Measurements from ENCODE around the gene DCTN4.
"Not testable (repeated sequence)": the region's sequence is repeated elsewhere in the genome, so short reads cannot be mapped to it uniquely, and the experiment has no call there.

DCTN4 gene

DNA sequence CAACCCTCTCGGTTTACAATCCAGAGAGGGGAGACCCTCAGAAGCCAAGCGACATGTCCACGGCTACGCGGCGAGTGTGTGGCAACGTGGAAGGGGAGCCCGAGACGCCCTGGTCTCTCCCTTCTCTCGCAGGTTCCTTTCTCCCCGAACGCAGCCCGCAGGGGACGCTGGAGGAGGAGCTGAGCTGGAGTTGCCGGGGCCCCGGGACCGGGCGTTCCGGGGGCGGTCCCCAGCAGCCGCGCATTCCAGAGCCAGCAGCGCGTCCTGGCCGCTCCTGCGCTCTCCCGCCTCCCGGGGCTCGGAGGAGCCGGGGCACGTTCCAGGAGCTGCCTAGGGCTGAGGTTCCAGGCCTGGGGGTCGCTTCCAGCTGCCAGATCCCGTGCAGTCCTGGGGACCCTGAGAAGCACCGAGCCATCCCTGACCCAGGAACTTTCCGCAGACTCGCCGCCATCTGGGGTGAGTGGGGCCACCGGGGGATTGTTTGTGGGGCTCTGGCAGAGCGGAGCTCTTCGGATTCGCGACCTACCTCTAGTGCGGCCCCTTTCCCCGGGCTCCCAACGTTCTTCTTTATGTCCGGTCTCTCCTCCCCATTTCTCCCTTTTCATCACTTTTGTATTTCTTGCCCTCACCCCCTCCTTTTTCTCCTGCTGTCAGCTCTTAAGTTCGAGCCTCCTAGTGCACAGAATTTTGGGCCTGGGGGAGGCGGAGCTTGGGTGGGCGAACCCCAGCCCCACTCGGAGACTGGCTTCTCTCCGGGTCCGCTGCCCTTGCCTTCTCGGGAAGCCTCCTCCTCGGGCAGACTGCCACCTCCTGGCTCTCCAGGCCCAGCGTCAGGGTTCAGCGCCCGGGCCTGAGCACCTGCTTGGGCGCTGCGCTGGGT lies 19.9 kb upstream of the DCTN4 start, which contains the start of gene SMIM3:
Gene SMIM3, plus strand, starts transcription at position 241 of the 880 bp plus-strand sequence. CDS start 16,684 bp downstream, outside the sequence.
- peak; percentile 43 to 55 for DNase-seq (ENCODE audit: low read depth in 1 of 2, low spot score in 1 of 2)

DNA sequence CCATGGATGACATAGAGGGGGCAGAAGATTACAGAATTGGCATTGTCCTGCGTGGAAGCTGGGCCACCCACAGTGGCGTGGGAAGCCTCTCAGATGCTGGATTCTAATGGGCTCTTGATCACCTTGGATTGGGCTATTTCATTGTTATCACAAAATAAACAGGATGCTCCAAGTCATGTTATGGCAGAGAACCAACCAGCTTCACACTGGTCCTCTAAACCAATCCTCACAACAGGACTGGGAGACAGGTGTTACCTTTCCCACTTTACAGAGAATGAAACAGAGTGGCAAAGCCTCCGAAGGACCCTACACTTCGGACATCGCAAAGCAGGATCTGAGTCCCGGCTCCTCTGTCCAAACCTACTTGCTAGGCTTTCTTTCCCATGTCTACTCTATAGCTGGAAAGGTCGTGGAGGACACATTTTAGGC lies 19.3 kb upstream of the DCTN4 start:
- no peak for DNase-seq (ENCODE audit: low read depth in 1 of 2, low spot score in 1 of 2)

DNA sequence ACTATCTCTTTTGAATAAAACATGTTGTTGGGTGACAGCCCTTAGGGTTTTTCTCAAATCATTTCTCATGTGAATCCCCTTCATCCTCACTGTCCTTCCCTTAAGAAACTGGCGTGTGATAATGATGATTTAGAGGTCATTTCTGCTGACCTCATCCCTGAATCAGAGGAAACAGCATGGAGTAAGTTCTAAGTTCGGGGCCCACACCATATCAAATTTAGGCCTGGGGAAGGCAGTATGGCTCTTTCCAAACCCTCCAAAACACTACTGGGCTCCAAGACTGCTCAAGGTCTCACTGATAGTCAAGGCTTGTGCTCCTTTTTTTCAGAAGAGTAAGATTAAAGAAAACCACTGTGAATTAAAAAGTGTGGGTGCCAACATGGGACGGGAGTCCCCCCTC lies 18.9 kb upstream of the DCTN4 start:
- no peak for DNase-seq (ENCODE audit: low read depth in 1 of 2, low spot score in 1 of 2)

DNA sequence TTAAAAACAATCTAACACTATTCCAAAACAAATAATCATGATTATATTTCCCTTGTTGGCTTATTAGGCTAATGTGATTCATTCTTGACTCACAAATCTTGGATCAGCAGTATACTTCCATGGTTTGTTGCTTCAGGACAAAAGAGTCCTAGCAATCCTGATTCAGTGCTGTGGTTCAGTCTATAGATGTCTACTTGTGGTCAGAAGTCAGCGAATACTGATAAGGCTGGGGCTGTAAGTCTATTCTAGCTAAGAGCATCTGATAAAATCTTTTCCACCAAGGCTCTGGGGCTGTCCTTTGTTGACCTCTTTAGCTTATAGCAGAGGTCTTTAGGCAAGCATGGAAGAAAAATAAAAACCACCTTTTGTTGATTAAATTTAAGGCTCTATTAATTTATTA lies 15.3 kb upstream of the DCTN4 start:
- no peak for DNase-seq (ENCODE audit: low read depth in 1 of 2, low spot score in 1 of 2)

DNA sequence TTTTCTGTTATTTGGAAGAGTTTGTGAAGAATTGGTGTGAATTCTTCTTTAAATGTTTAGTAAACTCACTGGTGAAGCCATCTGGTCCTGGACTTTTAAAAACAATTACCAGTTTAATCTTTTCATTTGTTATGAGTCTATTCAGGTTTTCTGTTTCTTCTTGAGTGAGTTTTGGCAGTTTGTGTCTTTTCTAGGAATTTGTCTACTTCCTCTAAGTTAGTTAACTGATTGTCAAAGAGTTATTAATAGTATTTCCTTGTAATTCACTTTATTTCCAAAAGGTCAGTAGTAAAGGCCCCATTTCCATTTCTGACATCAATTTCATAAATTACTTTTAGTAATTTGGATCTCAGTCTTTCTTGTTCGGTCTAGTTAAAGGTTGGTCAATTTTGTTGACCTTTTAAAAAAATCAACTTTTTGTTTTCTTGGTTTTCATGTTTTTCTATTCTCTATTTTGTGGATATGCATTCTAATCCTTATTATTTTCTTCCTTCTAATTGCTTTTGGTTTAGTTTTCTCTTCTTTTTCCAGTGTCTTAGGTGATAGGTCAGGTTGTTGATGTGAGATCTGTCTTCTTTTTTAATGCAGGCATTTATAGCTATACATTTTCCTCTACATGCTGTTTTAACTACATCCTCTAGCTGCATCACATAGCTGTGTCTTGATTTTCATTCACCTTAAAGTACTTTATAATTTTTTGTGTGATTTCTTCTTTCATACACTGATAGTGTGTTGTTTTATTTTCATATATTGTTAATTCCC lies 12.4 kb upstream of the DCTN4 start:
- no peak for DNase-seq (ENCODE audit: low read depth in 1 of 2, low spot score in 1 of 2)

DNA sequence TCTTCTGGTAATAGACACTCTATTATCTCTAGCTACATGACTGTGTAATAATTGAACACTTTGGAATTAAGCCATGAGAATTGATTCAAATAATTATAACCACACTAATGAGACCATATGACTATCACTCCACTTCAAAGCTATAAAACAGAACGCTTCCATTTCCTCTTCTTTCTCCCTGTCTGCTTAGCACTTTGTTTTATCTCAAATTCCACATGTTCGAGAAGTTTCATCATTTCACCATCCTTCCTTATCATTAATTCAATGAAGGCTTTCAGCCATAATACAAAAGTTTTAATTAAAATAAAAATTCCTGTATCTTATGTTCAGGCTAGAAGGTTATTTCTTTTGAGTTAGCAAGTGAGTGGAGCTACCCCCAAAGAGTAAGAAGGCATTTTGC lies 7.4 kb upstream of the DCTN4 start:
- DNase-seq (ENCODE audit: low read depth in 1 of 2, low spot score in 1 of 2) = no peak

DNA sequence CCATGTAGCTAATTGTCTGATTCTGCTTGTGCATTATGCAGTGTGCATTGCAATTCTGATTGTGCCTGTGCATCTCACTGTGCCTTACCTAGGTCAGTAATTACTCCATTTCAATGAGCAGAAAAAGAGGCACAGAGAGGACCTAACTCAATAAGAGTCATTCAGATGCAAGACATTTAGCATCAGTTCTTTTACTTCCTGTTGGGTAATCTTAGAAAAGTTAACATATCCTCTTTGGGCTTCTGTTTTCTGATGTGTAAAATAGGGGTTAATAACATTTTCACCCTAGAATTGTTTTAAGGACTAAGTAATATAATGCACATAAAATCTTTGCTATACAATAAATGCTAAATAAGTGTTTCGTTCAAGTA lies 7.0 kb upstream of the DCTN4 start:
- no peak for DNase-seq (ENCODE audit: low read depth in 1 of 2, low spot score in 1 of 2)

DNA sequence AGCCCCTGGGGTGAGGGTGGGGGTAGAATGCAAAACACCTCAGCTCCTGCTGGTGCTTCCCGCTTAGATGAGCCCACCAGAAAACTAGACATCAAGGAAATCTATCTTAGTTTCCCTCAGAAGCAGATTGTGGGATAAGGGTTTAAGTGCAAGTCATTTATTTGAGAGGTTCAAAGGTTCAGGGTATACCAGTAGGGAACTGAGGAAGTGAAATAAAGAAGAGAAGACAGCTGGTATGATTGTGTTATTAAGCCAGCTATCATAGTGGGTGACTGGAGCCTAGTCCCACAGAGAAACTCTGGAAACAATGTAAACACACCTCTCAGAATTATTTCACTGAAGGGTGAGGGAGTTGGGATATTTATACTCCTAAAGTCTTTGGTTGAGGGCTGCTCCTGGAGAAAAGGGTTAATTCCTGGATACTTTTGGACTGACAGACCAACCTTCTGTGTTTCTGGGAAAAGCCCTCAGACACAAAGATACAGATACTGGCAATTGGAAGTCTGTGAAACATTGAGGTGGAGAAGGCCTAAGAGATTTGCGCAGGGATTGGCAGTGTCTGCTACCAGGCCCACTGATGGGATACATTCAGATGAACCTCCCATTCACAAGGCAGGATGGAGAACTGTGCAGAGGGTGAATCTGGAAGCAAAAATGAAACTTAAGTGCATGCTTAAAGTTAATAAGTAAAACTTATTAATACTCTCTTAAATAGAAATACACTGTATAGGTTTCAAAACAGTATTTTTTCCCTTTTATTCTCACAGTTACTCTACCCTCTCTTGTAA lies 6.4 kb upstream of the DCTN4 start:
- no peak for DNase-seq (ENCODE audit: low read depth in 1 of 2, low spot score in 1 of 2)

DNA sequence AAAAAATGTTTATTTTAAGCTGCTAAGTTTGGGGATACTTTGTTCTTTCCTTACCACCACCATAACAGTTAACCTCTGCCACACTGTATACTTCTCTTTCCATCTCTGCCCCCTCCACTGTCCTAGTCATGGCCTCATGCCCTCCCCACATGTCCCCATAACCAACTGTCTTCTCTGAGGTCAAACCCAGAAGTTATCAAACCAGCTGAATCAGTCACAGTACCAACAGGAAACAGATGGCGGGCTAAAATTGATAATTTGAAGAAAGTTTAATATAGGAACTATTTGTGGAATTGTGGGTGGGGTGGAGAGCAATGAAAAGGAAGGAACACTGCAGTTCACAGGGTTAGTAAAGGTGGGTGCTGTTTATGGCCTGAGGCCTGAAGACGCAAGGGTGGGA lies 5.7 kb upstream of the DCTN4 start:
- no peak for DNase-seq (ENCODE audit: low read depth in 1 of 2, low spot score in 1 of 2)

DNA sequence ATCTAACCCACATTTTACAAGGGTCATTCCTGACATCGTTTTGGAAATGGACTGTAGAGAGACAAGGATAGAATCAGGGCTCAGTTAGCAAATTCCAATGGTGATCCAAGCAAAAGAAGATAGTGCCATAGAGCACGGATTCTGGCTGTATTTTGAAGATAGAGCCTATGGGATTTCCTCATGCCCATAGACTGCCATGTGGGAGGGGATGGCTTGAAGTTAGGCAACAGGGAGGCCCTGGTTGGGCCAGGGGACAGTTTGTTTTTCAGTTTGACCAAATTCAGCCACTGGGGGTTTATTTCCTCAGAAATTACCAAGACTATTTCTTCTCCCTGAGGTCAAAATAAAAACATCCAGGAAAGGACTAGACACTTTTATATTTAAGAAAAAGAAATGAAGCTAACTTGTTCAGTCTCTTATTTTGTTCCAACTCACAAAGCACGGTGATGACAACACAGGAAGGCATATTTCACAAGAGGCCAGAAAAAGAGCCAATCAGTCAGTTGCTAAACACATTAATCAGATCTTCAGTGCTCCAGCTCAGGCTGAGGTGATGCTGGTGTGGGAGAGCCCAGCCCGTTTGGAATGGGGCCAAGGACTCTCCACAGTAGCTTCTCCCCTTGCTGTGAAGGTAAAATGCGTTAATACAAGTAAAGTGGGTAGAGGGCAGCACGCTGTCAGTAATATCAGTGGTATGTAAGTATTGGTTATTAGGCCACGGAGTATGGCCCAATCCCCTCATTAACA lies 4.4 kb upstream of the DCTN4 start:
- no peak for DNase-seq (ENCODE audit: low read depth in 1 of 2, low spot score in 1 of 2)

DNA sequence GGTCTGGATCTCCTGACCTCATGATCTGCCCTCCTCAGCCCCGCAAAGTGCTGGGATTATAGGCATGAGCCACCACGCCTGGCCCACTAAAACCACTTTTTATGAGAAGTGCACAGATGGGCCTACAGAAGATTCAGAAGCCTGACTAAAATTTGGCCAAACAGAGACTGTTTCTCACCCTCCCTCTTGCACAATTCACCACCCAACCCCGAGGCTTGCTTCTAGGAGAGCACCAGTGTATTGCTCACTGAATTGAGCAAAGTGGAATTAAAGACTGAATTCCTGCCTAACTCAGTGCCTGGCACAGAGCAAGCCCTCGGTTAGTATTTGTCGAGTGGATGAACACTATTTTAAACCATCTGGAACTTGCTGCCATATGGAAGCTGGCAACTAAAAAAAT lies 3.4 kb upstream of the DCTN4 start:
- DNase-seq (ENCODE audit: low read depth in 1 of 2, low spot score in 1 of 2) = no peak

DNA sequence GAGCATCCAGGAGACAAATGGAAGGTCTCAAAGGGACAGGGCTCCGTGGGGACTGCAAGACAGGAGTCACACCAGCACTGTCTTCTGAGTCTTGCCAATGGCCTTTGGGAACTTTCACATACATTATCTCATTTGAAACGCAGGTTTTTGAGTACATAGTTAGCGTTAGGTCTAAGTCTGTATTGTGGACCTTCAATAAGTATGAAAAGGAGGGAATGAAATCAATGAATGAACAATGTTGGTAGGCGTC lies 442 bp upstream of the DCTN4 start:
- no peak for DNase-seq (ENCODE audit: low read depth in 1 of 2, low spot score in 1 of 2)

DNA sequence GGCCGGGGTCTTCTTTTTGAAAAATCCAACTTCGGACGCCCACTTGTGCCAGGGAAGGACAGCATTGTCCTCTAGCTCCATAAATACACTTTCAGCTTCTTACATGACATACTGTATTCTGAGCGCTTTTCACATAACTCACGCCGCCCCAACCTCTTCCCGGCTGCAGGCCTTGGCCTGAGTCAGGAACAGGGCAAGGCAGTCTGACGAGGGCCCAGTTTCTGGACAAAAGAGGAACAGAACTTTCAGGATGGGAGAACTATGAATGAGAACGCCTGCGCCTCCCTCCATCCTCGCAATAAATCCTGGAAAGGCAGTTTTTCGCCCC lies 650 bp downstream of the DCTN4 start:
- peak in 1 of 2 donors; percentile 23 for DNase-seq (ENCODE audit: low read depth in 1 of 2, low spot score in 1 of 2)

DNA sequence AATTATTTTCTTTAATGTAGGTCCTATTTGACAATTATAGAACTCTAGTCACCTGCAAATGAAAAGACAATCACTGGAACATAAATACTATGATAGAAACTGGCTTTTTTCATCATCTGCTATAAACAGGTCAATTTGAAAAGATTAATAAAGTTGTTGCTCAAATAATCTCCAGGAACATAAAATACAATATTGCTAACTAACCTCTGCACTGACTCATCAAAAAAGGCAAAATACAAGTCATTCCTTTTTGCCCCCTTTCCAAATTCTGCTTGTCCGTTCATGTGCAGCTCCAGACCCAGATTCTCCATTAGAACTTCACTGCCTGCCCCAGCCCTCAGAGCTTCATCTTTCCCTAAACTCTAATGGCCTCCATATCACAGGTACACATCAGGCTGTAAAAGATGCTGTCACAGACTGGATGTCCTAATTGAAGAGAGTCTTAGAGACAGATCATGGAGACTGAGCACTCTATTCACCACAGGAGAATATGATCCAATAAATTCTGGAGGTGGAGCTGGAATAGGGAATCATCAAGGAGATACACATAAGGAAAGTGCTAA lies 1.6 kb downstream of the DCTN4 start:
- DNase-seq (ENCODE audit: low read depth in 1 of 2, low spot score in 1 of 2) = no peak

DNA sequence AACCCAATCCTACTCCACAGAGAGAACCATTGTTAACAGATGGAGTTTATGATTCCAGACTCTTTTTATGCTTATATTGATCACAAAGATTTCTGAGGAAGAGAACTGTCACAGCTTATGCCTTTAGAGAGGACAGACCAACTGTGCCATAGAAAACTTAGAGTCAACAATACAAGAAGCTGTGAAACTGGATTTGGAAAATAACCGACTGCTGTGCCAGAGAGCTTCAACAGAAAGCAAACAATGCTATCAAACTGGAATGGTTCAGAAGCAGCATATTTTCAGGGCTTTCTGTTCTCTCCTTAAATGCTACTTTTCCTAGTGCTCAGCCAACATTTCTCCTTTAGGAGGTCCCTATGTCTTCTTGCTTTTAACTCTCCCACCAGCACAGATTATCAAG lies 5.0 kb downstream of the DCTN4 start:
- no peak for DNase-seq (ENCODE audit: low read depth in 1 of 2, low spot score in 1 of 2)

DNA sequence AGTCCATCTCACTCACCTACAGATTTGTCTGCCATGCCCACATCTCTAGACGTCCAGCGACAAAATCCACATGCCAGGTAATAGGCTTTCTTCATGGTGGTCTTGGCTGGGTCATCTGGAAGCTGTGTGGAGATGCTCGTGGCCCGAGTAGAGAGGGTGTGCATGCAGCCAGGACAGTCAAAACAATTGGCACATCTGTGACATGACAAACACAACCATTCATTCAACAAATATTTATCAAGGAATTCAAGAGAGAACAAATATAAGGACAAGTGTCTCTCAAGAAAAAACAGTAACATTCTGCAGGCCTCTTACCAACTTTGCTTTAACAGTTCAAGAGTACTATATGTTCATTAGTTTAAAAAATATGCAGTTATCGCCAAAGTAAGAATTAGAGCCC lies 5.4 kb downstream of the DCTN4 start:
- no peak for DNase-seq (ENCODE audit: low read depth in 1 of 2, low spot score in 1 of 2)

DNA sequence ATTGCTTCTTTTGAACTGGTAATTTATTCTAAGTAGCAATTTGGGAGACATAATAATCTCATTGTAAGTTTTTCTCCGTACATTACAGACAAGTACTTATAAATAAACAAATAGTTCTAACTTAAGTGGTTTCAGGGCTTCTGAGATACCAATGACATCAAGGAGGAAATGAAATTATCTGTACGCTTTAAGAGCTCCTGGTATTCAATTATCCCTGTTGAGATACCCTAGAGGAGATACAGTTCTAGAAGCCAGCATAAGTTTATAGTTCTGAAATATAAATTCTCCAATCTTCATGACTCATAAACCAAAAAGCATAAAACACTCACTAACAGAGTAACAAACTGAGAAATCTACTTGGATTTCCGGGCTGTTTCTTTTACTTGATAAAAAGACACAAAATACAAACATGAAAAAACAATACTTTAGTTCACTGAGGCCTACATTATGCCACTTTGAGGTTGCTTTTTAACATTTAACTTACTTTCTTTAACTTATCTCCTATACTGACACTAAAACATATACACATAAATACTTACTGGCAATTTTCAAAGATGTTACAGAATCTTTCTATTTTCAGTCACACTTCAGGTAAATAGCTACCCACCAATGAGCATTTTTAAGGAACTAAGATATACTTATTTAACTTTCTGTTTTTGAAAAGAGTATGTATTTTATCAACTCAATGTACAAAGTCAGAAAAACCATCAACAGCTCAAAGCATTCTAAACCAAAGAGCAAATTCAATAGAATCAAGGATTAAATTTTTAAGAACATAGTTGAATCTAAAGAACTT lies 7.5 kb downstream of the DCTN4 start:
- DNase-seq (ENCODE audit: low read depth in 1 of 2, low spot score in 1 of 2) = no peak

DNA sequence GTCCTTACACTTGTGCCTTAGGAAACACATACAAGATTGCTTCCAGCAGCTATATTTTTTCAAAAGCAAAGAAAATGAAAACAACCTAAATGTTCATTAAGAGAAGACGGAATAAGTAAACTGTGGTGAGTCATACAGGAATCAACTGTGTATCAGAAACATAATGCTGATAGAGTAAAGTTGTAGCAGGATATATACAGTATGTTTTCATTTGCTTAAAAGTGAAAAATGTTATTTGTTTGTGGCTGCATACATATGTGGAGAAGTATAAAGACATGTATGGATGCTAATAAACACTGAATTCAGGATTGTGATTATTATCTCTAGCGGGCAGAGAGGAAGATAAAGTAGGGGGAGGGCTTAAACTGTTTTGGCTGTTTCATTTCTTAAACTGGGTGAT lies 8.3 kb downstream of the DCTN4 start:
- no peak for DNase-seq (ENCODE audit: low read depth in 1 of 2, low spot score in 1 of 2)

DNA sequence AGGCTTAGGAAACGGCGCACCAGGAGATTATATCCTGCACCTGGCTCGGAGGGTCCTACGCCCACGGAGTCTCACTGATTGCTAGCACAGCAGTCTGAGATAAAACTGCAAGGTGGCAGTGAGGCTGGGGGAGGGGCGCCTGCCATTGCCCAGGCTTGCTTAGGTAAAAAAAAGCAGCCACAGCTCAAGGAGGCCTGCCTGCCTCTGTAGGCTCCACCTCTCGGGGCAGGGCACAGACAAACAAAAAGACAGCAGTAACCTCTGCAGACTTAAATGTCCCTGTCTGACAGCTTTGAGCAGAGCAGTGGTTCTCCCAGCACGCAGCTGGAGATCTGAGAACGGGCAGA lies 15.7 kb downstream of the DCTN4 start:
- not testable (repeated sequence) for DNase-seq (ENCODE audit: low read depth in 1 of 2, low spot score in 1 of 2)

DNA sequence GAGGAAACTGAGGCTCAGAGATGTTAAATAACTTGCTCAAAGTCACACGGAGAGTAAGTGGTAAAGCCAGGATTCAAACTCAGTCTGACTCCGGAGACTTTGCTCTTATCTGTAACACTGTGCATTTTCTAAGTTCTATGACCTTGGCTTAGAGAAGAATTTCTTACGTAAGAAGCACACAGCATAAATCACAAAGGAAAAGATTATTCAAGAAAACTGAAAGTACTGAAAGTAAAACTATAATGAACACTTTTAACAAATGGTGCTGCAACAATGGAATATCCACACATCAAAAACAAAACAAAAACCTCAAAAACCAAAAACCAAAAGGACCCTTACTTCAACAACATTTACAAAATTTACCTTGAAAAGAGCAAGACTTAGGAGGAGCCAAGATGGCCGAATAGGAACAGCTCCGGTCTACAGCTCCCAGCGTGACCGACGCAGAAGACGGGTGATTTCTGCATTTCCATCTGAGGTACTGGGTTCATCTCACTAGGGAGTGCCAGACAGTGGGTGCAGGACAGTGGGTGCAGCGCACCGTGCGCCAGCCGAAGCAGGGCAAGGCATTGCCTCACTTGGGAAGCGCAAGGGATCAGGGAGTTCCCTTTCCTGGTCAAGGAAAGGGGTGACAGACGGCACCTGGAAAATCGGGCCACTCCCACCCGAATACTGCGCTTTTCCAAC lies 16.2 kb downstream of the DCTN4 start:
- not testable (repeated sequence) for DNase-seq (ENCODE audit: low read depth in 1 of 2, low spot score in 1 of 2)
